ENCODE measurements around the gene GALNT7. TPM values are rescaled to one million over a fixed set of nuclear protein-coding genes. Genes with fewer than 3 reads are reported as not detected.

The GALNT7 gene
- total and polyA plus RNA-seq, 2 donors (not counting 3 experiments of a cell fraction or from before 2014, with no cell fraction given): 19.6 to 54.6 TPM

- ChIA-PET POLR2A (no interaction called here), CTCF (interaction anchor here (1.6 to 2.3 kb wide), 2 partner anchors 12 to 276 kb away, joined by 6 to 9 read pairs; no protein-coding TSS in a partner anchor)
- Histone ChIP-seq H3K4me2 (ENCODE audit: insufficient read depth, low read length) (no peak overlapping the region), H3K27ac (ENCODE audit: insufficient read depth, low read depth, low read length) (no peak overlapping the region), H3K9me3 (replicated peaks; ENCODE audit: control insufficient read depth, insufficient read depth, low read length) (no peaks in the 10 kb centered on the region), H3K9ac (replicated peaks; ENCODE audit: extremely low read depth, insufficient read depth, low read length) (no peak overlapping the region), H3K4me1 (ENCODE audit: control insufficient read depth, extremely low read depth, insufficient read depth, low read length) (no peaks in the 10 kb centered on the region), H3K27me3 (ENCODE audit: control insufficient read depth in 2 of 2, insufficient read depth in 2 of 2, low read length in 2 of 2) (no peaks in the 10 kb centered on the region), H3K4me3 (replicated peaks in 1 of 3; ENCODE audit: insufficient read depth in 1 of 3, low read depth in 1 of 3, low read length in 3 of 3) (no peak overlapping the region), H3K79me2 (ENCODE audit: control insufficient read depth, insufficient read depth, low read length) (no peaks in the 10 kb centered on the region), H2AFZ (ENCODE audit: low read depth, low read length) (no peak overlapping the region), H4K20me1 (replicated peaks; ENCODE audit: control insufficient read depth, extremely low read depth, insufficient read depth, low read length) (no peaks in the 10 kb centered on the region), H3K36me3 (ENCODE audit: control insufficient read depth in 2 of 2, extremely low read depth in 1 of 2, insufficient read depth in 2 of 2, low read length in 2 of 2) (no peaks in the 10 kb centered on the region), H3K9me1 (replicated peaks; ENCODE audit: control insufficient read depth, extremely low read depth, insufficient read depth, low read length) (no peaks in the 10 kb centered on the region)
- intact Hi-C loops (cut with micrococcal nuclease) (no loop called here), dilution Hi-C loops (cut with MboI; ENCODE audit: extremely low pct_ligation_motif_present, low sequenced_read_pairs) (no loop called here)
- TF ChIP-seq MYC (IDR thresholded peaks at IDR 0.05; ENCODE audit: low read depth, low read length) (no peak), JUN (IDR thresholded peaks at IDR 0.05; ENCODE audit: borderline replicate concordance, insufficient read depth, insufficient read length, low read depth) (no peak), POLR2A (IDR thresholded peaks at IDR 0.05; ENCODE audit: low read depth, low read length) (no peak), GATA2 (IDR thresholded peaks at IDR 0.05; ENCODE audit: insufficient read depth, insufficient read length, low read depth, low read length) (no peak), EZH2 (IDR thresholded peaks at IDR 0.05; ENCODE audit: borderline replicate concordance, low read depth, low read length, severe bottlenecking) (no peak), POLR2AphosphoS5 (IDR thresholded peaks at IDR 0.05; ENCODE audit: insufficient read depth, low read depth, low read length) (no peak), MAX (IDR thresholded peaks at IDR 0.05; ENCODE audit: insufficient read depth, insufficient read length) (no peak), CTCF (IDR thresholded peaks at IDR 0.05; ENCODE audit: extremely low read depth in 1 of 2, insufficient read depth in 1 of 2, low read depth in 1 of 2, low read length in 2 of 2) (no peak), FOS (IDR thresholded peaks at IDR 0.05; ENCODE audit: borderline replicate concordance, insufficient read depth, low read length) (no peak)
- DNase-seq (ENCODE audit: low read depth, low spot score) (no peak), FAIRE-seq (no peak)
- BruUV-seq (replicated peaks): no TSS peak
Measured at GRCh38 chr4:173289353-173289727, 120.7 kb downstream of the GALNT7 start.

Data from endothelial cell of umbilical vein (primary cell).